GM12874 (cell line): ENCODE measurements around the gene WASHC4.

Experiments
- TF ChIP-seq, protein P1 (sequence below): IDR thresholded peaks from 2 replicates; pipeline ENCODE4 v1.5.1; 2011; ENCODE audit warnings: low read depth, mild to moderate bottlenecking, control low read depth, low read length, moderate library complexity; ENCODE audit not compliant: insufficient read depth

WASHC4 gene

GRCh38 chr12:105071981-105072380 lies 35.5 kb upstream of the WASHC4 start:
- TF ChIP-seq, protein P1, sequence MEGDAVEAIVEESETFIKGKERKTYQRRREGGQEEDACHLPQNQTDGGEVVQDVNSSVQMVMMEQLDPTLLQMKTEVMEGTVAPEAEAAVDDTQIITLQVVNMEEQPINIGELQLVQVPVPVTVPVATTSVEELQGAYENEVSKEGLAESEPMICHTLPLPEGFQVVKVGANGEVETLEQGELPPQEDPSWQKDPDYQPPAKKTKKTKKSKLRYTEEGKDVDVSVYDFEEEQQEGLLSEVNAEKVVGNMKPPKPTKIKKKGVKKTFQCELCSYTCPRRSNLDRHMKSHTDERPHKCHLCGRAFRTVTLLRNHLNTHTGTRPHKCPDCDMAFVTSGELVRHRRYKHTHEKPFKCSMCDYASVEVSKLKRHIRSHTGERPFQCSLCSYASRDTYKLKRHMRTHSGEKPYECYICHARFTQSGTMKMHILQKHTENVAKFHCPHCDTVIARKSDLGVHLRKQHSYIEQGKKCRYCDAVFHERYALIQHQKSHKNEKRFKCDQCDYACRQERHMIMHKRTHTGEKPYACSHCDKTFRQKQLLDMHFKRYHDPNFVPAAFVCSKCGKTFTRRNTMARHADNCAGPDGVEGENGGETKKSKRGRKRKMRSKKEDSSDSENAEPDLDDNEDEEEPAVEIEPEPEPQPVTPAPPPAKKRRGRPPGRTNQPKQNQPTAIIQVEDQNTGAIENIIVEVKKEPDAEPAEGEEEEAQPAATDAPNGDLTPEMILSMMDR: no peak

- TF ChIP-seq, protein P1: no peak
Measured at GRCh38 chr12:105072888-105073488, 34.5 kb upstream of the WASHC4 start.

DNA sequence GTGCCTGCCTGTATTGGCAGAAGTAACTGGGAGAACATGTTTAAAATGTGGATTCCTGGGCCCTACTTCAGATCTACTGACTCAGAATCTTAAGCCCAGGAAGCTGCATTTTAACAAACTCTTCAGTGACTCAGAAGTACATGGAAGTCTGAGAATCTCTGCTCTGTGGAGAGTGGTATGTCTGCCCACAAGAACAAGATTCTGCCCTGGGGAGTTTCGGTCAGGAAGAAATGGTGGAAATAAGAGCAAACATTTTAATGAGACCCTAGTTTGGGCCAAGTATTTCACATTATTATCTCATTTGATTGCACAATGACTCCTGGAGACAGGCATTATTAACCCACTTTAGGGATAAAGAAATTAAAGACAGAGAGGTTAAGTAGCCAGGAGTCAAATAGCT lies 31.4 kb upstream of the WASHC4 start:
- TF ChIP-seq, protein P1: no peak

DNA sequence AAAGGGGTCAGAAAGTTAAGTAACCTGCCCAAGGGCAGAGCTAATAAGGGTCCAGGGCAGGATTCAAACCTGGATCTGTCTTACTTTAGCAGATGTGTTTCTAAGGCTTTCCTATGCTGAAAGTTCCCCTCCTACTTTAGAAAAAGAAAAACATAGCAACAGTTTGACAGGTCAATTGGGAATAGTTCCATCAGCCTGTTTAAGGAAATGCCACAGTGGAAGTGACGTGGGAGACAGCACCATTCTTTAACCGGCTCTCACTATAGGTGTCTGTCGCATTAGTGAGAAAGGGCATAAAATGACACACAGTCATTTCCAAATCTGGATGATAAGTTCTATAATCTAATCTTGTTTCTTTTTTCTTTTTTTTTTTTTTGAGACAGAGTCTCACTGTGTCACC lies 30.6 kb upstream of the WASHC4 start:
- TF ChIP-seq, protein P1: no peak

DNA sequence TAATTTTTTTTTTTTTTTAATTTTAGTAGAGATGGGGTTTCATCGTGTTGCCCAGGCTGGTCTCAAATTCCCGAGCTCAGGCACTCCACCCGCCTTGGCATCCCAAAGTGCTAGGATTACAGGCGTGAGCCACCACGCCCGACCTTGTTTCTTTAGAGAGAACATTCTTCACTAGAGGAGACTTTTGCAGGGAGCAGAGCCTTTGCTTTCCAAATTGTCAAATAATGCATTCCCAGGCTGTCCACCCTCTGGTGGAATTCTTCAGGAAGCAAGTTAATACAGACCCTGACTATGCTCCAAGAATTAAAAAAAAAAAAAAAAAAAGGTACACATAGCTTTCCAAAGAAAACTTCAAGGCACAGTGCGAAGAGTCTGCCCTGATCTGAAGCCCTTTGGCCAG lies 30.1 kb upstream of the WASHC4 start:
- TF ChIP-seq, protein P1: no peak

GRCh38 chr12:105078712-105079570 lies 28.6 kb upstream of the WASHC4 start:
- TF ChIP-seq, protein P1: no peak

DNA sequence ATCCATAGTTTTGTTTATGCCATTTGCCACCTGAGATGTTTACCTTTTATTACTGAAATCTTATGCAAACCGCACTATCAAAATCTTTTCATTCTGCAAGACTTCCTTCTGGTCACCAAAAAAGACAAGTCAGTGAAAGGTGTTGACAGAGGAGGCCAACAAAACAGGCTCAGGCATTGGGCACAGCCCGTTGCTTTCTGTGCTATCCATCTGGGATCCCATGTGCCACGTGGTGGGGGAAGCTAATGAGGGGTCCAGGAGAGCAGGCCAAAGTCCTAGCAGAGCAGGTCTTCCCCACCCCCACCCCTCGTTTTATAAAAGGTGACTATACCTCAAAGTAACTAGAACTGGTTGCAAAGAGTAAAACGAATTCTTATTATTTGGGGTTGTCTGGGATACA lies 24.5 kb upstream of the WASHC4 start:
- TF ChIP-seq, protein P1: no peak
